Stomach (tissue), 4 donors: ENCODE data around the gene GPAT2.
"Not testable (repeated sequence)": the region's sequence is repeated elsewhere in the genome, so short reads cannot be mapped to it uniquely, and the experiment has no call there.

Source experiments
- CTCF ChIP-seq, 7 experiments: fragments of 450-650 bp in 4 of 7; fragments of 200-600 bp in 3 of 7; sonication (generic) in 3 of 7; IDR thresholded peaks; one replicate each; pipeline ENCODE4 v1.5.1; 2016 to 2019; ENCODE audit warnings: antibody characterized with exemption in 7 of 7, control low read depth in 2 of 7, mild to moderate bottlenecking in 1 of 7
- POLR2A ChIP-seq, 4 donors: fragments of 450-650 bp; IDR thresholded peaks; one replicate each; pipeline ENCODE4 v1.6.1; 2016; ENCODE audit warnings: antibody characterized with exemption in 4 of 4, control low read depth in 2 of 4, mild to moderate bottlenecking in 1 of 4, moderate library complexity in 1 of 4

- TF ChIP-seq POLR2A, CTCF (IDR thresholded peaks at IDR 0.05): not testable (repeated sequence)
These were observed 36.6 kb upstream of the GPAT2 start for GRCh38 chr2:96071087-96071976.
